ENCODE results near the gene CAMTA1.

GRCh38 chr1:7036386-7036785 lies 251.1 kb downstream of the CAMTA1 start:
- no peak for TF ChIP-seq CTCF (conservative IDR thresholded peaks at IDR 0.05; ENCODE audit: low read depth, low read length)
- TF ChIP-seq EZH2 (IDR thresholded peaks at IDR 0.05; ENCODE audit: borderline replicate concordance, low read depth, low read length, poor library complexity, severe bottlenecking), result no peak

Measured in A673 (cell line).